ENCODE results near the gene PACSIN3.
A peak's percentile ranks its signal among the peaks of the same experiment; 100 is the strongest.
"Not testable (repeated sequence)": the region's sequence is repeated elsewhere in the genome, so short reads cannot be mapped to it uniquely, and the experiment has no call there.

The PACSIN3 gene

DNA sequence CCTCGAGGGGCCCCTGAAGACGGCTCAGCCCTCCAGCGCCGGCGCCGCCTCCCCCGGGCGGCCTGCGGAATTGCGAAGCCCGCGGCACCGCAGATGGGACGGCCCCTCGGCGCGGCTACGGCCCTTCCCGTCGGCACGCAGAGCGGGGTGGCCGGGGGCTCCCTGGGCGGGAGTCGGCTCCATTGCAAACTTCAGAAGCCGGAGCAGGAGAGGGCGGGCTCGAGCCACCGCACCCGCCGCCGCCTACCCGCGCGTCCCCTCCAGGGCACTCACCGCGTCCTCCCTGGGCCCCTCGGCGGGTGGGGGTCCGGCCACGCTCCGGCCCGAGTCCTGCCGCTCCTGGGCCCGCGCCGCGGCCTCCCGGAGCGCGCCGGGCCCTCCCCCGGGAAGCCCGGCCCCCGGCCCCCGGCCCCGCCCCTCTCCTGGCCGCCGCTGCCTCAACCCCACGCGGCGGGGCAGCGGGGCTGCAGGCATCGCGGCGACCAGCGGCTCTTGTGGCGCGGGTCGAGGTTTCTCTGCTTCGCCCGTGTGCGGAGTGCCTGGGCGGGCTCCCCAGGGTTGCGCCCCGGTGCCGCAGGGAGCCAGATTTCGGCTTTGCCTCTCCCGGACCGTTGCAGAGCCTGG is at the start of gene PACSIN3:
PACSIN3 (minus strand) TSS at position 359 of the 624 bp plus-strand sequence. CDS start 3,707 bp downstream, outside the sequence.
- peak; percentile 63 for DNase-seq

DNA sequence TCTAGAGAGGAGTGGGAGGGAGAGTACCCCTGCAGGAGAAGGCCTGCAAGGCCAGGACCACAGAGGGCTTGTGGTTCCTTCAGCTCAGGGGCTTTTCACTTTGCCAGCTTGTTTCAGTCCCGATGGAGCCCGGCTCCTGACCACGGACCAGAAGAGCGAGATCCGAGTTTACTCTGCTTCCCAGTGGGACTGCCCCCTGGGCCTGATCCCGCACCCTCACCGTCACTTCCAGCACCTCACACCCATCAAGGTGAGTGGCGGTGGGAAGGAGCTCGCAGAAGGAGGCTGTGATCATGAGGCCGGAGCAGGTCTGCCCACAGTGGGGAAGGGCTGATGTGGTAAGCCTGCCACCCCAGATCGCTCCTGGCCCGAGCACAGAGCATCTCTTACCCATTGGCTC is 48.9 kb upstream of the PACSIN3 start:
- no peak for DNase-seq

DNA sequence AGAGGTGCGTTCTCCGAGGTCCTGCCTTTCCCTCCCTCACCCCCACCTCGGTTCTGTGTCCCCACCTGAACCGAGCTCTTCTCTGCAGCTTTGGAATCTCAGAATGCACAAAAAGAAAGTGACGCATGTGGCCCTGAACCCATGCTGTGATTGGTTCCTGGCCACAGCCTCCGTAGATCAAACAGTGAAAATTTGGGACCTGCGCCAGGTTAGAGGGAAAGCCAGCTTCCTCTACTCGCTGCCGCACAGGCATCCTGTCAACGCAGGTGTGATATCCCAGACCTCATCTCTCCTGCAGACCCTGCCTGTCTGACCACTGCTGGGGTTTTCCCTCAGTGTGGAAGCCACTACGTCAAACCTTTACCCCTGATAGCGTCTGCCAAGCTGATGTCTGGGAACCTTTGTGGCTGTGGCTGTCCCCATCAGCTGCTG is 48.5 kb upstream of the PACSIN3 start:
- peak; percentile 69 for DNase-seq

DNA sequence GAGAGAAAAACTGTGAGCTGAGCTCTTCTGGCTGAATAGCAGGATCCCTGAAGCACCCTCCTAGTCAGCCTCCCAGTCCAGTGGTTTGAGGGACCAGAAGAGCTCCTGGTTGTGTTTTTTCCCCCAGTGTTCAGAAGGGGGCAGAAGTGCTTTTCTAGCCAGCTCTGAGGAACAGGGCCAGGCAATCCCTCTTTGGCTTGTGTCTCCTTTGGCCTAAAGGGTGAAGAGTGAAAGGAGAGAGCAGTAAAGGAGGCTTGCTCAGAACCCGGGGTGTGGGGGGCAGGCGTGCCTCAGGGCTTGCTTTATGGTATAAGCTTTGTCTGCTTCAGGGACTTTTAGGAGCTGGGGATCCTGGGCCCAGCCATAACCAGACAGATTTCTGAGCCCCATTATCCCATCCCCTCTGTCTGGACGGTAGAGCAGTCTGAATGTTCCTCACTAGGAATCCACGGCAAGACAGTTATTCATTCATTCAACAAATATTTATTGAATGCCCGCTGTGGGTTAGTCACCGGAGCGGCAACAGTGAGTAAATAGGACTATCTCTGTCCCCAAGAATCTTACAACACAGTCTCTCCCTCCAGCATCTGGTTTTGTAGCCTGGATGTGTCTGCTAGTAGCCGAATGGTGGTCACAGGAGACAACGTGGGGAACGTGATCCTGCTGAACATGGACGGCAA is 47.9 kb upstream of the PACSIN3 start:
- peak; percentile 44 for DNase-seq

DNA sequence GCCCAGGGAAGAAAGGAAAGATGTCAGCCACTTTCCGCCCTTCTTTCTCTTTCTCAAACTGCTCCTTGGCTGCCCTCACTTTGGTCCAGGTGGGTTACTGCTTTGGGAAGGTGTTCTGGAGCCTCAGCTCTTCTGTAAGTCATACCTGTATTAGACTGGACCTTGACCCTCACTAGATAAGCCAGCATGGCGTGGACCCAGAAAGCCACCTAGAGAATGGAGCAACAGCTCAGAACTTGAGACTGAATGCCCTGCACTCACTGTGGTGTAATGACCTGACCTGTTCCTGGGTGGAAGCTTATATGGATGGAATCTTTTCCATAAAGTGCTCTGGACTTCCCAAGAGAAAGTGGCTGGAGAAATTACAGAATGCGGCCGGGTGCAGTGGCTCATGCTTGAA is 46.8 kb upstream of the PACSIN3 start:
- DNase-seq, result no peak

DNA sequence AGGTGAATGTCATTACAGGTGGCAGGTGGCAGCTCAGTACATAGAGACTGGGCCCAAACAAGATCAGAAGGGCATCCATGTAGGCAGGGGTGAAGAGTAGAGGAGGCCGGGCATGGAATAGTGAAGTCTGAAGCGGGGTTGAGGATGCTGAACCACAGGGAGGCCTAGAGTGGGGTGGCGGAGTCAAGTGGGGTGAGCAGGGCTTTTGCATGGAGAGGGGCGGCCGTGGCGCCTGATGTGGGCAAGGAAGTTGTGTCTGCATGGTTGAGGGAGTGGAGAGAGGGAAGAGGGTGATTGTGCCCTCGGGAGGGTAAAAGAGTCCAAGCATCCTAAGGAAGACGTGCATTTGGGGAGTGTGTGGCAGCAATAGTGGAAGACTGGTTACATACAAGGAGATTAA is 42.9 kb upstream of the PACSIN3 start:
- DNase-seq, result no peak

DNA sequence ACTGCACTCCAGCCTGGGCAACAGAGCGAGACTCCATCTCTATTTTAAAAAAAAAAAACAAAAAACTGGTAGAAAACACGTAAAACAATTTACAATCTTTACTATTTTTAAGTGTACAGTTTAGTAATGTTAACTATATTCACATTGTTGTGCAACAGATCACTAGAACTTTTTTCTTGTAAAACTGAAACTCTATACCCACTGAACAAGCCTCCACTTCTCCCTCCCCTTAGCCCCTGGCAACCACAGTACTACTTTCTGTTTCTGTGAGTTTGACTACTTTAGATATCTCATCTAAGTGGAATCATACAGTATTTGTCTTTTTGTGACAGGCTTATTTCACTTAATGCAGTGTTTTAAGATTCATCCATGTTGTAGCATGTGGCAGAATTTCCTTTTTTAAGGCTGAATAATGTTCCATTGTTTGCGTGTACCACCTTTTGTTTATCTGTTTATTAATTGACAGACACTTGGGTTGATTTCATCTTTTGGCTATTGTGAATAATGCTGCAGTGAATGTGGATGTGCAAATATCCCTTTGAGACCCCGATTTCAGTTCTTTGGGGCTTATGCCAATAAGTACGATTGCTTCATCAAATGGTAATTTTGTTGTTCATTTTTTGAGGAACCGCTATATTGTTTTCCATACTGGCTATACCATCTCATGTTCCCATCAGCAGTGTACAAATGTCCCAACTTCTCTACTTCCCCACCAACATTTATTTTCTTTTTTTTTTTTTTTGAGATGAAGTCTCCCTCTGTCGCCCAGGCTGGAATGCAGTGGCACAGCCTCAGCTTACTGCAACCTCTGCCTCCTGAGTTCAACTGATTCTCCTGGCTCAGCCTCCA is 39.5 kb upstream of the PACSIN3 start:
- no peak for DNase-seq

DNA sequence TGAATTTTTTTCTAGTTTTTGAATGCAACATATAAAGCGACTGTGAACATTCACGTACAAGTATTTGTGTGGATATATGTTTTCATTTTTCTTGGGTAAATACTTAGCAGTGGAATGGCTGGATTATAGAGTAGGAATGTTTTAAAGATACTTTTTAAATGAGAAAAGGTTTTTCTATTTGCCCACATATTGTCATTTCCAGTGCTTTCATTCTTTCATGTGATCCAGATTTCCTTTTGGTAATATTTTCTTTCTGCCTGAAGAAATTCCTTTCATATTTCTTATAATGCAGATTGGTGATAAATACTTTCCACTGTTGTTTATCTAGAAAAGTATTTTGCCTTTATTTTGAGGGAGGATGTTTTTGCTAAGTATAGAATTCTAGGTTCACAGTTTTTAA is 36.5 kb upstream of the PACSIN3 start:
- no peak for DNase-seq

DNA sequence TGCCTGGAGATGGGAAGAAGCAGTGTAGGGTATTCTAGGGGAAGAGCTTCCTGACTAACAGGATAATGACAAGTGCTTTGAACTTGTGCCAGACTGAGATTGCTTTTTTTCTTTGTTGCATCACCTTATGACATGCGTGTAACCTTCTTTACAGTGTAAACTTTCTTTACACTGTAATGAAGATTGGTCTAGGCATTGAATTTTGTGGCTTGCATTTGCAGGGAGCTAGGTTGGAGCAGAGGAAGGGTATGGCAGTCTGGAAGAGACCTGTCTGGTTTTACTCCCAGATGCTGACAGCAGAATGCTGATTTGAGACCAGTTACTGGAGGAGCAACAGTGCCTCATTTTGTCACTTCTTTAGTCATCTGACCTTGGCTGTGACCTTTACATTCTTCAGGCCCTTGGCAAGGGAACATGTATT is 34.2 kb upstream of the PACSIN3 start:
- DNase-seq, result no peak

DNA sequence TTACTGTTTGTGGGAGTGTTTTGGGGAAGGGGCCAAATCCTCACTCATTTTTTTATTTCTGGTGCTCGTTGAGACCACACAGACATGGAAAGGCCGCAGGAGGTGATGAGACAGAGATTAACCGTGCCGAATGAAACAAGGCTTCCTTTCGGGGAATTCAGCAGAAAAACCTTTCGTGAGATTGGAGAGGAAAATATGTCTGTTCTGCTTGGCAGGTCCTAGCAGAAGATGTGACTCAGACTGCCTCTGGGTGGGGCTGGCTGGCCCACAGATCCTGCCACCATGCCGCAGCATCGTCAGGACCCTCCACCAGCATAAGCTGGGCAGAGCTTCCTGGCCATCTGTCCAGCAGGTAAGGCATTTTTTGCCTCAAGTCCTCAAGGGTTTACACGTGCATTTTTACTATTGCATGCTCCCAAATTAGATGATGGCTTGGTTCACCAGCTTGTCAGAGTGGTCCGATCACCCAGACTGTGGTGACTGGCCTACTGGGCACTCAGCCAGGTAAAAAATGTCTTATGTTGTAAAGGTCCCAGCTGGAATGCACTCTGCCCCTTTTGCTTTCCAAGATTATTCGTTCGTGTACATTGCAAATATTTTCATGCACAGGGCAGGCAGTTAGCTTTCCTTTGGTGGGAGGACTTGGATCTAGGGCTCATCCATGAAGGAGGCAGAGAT is 30.0 kb upstream of the PACSIN3 start:
- peak; percentile 64 for DNase-seq

DNA sequence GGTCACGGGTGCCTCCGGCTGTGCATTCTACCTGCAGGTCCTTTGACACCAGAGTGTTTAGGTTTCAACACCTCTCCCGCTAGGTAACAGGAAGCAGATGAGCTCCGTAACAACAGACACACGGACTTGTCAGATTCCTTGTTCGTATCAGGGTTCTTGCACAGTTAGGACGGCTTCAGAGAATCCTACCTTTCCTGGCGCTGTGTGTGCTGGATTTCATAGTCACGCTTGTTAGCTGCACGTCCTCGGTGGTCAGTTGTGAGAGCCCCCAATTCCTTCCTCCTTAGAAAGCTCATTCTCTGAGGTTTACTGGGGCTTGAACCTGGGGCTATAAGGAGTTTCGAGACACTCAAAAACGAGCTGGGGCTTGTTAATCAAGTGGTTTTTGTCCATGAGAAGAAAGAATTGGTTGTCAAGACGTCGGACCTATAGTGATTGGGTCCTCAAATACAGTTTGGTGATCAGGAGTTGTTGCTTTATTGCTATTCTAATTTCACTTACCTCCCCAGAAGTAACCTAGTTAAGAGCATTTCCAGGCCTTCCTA is 29.2 kb upstream of the PACSIN3 start:
- no peak for DNase-seq

DNA sequence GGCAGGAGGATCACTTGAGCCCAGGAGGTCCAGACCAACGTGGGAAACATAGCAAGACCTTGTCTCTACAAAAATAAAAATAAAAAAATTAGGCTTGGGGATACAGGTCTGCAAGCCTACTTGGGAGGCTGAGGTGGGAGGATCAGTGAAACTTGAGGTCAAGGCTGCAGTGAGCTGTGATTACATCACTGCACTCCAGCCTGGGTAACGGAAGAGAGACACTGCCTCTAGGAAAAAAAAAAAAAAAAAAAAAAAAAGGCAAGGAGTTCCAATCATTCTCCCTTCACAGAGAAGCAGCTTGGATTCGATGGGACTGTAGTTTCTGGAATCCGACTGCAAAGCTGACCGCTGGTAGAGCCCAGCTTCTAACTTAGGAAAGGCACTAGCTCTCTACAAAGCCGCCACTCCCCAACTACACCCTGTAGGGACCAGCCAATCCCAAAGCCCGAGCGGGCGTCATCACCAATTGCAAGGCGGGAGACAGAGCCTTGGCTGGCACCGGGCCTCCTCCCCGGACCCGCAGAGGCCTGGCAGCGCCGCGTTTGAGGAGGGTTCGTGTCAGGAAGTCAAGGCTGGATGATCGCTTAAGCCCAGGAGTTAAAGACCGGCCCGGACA is 27.8 kb upstream of the PACSIN3 start:
- DNase-seq, result peak; percentile 80

DNA sequence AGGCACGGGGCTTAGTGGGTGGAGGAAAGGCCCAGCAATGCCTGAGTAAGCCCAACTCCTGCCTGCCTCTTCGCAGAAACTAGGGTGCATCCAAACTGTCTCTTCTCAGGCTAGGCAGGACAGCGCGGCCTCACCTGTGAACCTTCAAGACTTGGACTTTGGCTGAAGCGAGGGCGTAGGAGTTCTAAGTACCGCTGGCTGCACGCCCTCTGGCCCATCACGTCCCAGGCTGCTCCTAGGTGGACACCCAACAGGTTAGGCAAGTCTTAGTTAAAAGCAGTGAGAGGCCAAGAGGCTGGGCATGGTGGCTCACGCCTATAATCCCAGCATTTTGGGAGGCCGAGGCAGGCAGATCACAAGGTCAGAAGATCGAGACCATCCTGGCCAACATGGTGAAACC is 26.7 kb upstream of the PACSIN3 start:
- DNase-seq, result no peak

DNA sequence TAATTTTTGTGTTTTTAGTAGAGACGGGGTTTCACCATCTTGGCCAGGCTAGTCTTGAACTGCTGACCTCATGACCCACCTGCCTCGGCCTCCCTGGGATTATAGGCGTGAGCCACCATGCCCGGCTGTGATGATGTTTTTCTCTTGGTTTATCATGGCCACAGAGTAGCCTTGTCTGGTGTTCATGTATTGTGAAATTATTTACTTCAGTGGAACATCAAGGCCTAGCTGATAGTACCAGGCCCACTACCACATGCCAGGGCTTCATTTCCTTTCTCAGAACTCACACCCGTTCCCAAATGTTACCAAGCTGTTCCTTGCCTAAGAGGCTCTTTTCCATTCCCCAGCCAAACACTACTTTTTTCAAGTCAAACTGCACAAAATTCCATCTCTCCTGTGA is 22.4 kb upstream of the PACSIN3 start:
- no peak for DNase-seq

DNA sequence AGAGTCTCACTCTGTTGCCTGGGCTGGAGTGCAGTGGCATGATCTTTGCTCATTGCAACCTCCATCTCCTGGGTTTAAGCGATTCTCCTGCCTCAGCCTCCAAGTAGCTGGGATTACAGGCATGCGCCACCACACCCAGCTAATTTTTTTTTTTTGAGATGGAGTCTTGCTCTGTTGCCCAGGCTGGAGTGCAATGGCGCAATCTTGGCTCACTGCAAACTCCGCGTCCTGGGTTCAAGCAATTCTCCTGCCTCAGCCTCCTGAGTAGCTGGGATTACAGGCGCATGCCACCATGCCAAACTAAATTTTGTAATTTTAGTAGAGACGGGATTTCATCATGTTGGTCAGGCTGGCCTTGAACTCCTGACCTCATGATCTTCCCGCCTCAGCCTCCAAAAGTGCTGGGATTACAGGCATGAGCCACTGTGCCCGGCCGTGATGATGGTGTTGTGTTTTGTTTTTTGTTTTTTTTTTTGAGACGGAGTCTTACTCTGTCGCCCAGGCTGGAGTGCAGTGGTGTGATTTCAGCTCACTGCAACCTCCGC is 21.8 kb upstream of the PACSIN3 start:
- not testable (repeated sequence) for DNase-seq

DNA sequence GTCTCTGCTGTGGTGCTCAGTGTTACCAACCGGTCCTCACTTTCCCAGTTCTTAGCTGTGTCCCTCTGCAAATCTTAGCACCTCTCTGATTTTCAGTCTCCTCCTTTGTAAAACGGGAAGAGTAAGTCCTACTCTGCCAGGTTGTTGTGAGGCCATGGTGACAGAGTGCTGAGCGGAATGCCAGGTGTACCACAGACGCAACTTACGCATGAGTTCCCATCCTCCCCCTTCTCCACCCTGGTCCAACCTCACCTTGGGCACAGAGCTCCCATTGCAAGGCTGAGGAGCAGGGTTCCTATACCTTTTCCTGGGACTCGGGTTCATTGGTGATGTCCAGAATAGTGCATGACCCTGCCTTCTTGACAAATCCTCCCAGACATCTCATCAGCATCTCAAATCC is 21.2 kb upstream of the PACSIN3 start:
- no peak for DNase-seq

DNA sequence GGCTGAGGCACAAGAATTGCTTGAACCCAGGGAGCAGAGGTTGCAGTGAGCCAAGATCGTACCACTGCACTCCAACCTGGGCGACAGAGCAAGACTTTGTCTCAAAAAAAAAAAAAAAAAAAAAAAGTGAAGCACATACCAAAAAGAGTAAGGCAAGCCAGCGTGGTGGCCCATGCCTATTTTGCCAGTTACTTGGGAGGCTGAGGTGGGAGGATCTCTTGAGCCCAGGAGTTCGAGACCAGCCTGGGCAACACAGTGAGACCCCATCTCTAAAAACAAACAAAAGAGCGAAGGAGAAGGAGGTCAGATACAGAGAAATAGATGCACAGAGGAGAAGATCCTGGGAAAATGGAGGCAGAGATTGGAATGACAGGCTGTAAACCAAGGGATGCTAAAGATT is 20.3 kb upstream of the PACSIN3 start:
- DNase-seq, result not testable (repeated sequence)

DNA sequence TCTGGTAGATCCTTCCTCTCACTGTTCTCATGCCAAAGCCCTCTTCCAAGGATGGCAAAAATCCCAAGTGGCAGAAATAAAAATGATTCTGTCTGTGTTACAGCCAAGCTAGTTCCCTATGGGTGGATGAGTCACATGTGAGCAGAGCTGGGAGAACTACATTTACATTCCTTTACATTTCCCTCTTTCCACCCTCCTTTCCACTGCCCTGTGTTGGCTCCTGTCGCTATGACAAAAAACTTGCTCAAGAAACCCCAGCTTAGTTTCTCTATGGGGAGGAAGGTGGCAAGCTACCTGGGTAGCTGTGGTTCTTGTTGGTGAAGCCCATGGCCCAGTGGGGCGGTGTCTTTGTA is 18.4 kb upstream of the PACSIN3 start:
- DNase-seq, result no peak

DNA sequence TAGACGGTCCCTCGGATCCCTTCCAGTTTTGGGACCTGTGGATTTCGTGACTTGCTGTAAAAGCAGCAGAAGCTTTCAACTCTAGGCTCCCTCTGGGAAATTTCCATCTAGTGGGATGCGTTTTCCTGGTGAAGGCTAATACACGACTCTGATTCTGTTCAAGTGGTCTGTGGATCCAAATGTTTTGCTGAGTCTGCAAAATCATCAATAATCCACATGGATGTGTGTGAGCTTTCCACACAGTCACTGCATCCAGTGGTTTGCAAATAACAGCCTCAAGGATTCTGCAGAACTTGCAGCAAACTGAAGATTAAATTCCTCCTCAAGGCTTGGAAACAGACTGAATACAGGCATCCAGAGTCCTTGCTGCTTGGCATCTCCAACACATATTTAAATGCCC is 16.3 kb upstream of the PACSIN3 start:
- no peak for DNase-seq

DNA sequence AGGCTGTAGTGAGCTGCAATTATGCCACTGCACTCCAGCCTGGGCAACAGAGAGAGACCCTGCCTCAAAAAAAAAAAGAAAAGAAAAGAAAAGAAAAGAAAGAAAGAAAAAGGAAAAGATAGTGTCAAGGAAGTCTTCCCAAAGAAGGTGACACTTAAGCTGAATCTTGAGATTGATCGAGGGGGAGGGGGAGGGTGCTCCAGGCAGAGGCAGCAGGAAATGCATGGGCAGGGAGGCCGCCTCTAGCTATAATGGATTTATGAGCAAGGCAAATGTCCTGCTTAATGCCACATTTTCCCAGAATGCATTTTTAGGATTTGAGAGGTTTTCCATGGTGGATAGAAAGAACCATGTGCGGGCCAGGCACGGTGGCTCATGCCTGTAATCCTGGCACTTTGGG is 14.8 kb upstream of the PACSIN3 start:
- DNase-seq, result no peak

DNA sequence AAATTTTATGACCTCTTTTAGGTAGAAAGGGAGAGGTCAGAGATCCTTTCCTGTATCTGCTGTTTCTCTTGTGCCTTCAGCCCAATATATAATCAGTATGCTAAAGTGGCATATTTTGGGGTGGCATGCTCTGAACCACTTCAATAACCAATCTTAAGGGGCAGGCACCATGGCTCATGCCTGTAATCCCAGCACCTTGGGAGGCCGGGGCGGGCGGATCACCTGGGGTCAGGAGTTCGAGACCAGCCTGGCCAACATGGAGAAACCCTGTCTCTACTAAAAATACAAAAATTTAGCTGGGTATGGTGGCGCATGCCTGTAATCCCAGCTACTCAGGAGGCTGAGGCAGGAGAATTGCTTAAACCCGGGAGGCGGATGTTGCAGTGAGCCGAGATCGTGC is 11.9 kb upstream of the PACSIN3 start:
- DNase-seq, result not testable (repeated sequence)

DNA sequence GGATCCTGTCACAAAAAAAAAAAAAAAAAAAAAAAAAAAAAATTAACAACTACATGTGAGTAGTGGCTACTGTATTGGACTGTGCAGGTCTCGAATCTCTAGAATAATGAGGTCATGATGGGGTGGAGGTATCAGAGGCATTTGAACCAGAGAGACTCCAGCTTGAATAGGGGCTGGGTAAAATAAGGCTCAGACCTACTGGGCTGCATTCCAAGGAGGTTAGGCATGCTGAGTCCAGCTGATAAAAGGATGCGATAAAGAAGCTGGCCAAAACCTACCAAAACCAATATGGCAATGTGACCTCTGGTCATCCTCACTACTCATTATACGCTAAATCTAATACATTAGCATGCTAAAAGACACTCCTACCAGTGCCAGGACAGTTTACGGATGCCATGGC is 5.9 kb upstream of the PACSIN3 start:
- DNase-seq, result no peak
